Medulla oblongata (tissue), 1 donor: ENCODE data around the gene IFTAP.
"Not testable (repeated sequence)": the region's sequence is repeated elsewhere in the genome, so short reads cannot be mapped to it uniquely, and the experiment has no call there.

Source experiments
- DNase-seq: peaks from one replicate; pipeline ENCODE4 v3.0.0-alpha.2; 2015; ENCODE audit errors: extremely low spot score

IFTAP gene

DNA sequence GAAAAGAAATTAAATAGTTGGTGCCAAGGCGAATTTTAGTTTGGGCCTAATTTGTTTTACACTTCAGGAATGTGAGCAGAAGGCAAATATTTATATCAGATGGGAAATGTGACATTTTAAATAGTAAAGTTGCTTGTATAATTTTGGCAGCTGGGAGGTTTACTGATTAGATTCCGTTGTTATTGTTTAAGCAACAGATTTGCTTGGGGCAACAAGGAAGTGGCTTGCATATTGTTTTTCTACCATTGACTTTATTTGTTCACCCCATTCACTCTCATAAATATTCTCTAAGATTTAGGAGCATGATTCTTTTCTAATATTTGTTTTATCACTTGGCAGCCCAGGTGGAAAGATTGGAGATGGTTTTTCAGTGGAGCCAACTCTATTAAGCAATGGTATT lies 44.3 kb downstream of the IFTAP start:
- DNase-seq: no peak

DNA sequence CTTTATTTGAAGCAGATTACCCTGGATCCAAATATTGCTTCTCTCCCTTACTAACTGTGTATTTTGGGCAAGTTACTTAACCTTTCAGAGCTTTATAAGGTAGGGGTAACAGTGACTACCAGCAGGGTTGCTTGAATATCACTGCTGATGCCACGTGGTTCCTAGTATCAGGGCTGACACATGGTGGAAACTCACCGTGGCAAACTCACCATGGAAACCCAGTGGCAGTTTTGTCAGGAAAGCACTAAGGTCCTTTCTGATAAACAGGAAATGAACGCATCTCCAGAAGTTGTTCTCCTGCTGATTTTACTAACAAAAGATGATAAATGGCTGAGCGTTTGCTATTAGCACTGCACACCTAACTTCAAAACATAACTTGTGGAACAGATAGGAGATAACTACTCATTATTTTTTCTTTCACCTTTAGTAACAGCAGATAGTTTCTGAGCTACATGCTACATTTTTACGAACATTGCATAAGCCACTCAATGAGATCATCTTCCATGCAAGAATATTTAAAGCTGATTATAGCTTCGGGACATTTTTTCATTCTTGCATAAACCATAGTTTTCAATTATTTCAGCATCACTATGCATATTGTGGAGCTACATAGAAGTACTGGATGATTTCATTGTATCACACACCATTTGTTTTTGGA lies 63.4 kb downstream of the IFTAP start:
- no peak for DNase-seq

DNA sequence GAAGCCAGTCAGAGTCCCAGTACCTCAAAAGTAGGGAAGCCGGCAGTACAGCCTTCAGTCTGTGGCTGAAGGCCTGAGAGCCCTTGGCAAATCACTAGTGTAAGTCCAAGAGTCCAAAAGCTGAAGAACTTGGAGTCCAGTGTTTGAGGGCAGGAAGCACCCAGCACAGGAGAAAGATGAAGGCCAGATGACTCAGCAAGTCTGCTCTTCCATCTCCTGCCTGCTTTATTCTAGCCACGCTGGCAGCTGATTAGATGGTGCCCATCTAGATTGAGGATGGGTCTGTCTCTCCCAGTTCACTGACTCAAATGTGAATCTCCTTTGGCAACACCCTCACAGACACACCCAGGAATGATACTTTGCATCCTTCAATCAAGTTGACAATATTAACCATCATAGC lies 67.1 kb downstream of the IFTAP start:
- not testable (repeated sequence) for DNase-seq

DNA sequence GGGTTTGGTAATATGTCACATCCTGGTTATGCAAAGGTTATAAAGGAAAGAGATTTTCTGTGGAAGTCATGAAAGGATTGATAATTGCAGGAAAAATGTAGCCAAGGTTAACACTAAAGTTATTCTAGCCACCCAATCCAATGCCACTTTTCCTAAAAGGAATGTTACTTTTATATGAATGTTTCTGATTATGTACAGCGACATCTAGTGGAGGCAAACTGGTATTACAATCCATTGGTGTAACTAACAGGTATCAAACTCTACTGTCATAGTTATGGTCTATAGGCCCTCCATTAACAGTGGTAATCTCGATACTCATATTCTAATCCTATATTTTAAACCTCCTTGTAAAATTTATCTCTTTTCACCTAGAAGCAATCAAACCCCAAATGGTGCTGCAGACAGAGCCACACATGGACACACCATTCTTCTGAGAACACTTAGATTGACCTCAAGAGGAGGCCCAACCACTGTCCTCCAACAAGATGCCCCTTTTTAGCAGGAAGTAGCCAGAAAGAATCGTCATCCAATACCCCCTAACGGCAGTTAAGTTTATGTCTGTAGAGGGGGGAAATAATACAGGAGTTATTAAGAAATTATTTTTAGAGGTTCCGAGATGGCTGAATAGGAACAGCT lies 78.6 kb downstream of the IFTAP start:
- DNase-seq: peak; percentile 65

DNA sequence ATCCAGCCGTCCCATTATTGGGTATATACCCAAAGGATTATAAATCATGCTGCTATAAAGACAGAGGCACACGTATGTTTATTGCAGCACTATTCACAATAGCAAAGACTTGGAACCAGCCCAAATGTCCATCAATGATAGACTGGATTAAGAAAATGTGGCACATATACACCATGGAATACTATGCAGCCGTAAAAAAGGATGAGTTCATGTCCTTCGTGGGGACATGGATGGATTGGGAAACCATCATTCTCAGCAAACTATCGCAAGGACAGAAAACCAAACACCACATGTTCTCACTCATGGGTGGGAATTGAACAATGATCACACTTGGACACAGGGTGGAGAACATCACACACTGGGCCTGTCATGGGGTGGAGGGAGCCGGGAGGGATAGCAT lies 85.2 kb downstream of the IFTAP start:
- DNase-seq: not testable (repeated sequence)

DNA sequence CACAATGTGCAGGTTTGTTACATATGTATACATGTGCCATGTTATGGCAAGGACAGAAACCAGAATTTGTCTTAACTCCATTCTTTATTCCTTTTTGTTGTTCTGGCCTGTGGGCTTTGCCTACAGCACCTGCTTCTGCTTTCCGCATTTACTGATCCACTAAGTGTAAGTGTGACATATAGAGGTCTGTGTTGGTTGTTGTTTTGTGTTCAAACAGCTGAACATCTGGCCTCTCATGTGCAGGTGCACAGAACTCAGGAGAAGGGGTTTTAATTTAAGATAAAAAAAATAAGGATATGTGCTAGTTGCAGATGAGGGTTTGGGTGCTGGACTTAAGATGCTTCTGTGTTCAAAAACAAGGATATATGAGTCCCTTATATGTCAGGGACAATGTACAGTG lies 89.5 kb downstream of the IFTAP start:
- no peak for DNase-seq

DNA sequence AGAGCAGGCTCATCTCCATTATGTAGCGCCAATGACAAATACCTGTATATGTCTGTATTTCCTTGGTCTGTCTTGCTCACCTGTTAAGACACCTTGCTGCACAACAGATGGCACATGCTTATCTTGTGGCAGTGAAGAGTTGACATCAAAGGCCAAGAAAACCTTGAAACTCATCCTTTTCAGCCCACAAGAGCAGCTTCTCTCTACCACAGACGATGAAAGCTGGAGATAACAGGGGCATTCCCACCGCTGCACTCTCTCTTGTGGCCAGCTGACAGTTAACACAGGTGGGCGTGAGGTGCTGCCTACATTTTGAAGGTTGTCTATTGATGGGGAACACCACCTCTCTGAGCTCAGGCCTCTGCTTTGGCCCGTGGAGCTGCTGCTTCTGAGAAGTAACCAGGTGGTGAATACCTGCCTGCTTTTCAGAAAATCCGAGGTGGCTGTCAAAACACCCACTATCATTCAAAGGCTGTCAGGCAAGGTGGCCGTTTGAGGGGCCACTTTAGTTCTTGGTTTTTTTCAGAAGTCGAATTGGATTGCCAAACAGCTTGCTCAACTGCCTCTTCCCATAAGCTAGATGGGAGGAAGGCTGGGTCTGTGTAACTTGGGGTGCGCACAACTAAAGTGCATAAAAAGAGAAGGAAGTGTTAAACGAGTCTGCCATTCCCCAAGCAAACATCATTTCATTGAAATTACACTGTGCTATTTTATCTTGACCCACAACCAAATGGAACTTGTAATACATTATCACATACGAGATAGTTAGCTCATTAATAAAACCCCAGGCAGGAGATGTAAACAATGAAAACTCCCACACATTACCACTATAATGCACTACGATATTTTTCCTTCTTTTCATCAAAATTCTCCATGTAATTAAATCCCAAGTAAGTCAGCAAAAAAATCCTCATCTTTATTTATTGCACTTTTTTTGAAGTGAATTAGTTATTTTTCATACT lies 90.8 kb downstream of the IFTAP start:
- DNase-seq: no peak

DNA sequence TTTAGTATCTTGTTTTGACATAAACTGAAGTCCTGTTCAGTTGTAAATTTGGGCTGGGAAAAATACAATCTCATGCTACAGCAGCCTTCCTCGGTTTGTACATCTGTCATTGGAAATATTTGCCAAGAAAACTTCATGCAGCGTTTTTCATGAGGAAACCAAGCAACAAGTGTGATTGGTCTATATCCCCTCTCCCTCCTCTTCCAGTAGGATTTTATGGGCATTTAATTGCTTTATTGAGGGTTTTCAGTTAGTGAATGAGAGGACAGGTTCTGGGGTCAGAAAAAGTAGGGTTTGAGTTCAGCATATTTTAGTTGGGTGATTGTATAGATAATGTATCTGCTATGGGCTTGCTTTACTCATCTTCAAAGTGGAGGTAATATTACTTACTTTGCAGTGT lies 93.8 kb downstream of the IFTAP start:
- DNase-seq: no peak

DNA sequence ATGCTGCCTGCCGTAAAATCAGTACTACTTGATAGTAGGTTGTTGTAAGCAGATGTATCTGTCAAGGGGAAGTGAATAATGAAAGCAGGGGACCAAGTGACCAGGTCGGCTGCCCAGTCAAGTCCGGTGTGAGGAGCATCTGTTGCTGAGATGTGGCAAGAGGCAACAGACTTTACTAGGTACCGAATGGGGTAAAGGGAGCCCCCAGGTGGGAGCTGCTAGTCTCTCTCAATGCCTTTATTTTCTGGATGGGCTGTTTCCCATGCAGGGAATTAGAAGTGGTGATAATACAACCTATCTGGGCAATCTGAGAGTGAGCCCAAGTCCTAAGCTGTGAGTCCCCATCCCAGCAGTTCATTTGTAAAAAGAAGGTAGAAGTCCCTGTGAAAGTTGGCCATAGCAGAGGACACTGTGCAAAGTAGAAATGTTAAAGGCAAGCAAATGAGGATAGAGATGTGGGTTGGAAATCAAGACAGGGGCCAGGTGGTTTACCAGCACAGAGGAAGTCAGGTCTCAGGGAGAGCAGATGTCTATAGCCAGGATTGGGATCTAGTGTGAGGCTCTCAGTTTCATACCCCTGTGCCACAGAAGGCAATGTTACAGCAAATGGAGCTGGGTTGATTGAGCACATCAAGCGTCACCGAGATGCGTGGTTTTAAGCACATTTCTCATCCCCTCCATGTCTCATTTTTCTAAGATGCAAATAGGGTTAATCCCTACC lies 94.4 kb downstream of the IFTAP start:
- DNase-seq: no peak

DNA sequence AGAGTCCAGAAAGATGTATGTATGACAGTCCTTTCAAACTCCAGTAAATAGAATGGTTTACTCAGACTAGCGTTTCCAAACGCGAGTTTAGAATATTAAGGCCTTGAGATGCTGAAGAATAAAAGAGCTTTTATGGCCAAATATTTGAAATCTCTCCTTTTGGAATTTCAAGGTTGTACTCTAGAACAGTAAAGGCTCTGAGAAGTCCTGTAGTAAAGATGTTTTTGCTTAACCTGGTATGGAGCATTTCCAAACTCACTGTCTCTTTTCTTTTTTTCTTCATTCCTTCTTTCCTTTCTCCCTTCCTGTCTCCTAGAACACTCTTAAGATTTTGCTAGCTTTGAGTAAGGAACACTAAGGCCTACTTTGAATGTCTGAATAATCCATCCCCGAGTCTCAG lies 95.1 kb downstream of the IFTAP start:
- no peak for DNase-seq

DNA sequence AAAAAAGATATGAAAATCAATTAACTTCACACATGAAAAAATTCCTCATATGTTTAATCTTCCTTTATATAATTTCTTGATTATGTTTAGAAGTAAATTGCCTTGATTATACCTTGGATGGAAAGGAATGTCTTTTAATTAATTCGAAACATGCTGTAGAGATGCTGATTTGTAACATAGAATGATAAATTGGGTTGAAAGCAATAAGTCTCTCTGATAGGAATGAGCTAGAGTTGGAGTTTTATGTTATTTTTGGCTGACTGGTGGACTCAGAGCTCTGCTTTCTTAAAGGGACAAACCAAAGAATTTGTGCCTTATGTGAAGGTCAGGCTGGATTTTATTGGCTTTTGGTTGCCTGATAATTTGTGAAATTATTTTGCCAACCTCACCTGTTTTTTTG lies 98.4 kb downstream of the IFTAP start:
- no peak for DNase-seq

DNA sequence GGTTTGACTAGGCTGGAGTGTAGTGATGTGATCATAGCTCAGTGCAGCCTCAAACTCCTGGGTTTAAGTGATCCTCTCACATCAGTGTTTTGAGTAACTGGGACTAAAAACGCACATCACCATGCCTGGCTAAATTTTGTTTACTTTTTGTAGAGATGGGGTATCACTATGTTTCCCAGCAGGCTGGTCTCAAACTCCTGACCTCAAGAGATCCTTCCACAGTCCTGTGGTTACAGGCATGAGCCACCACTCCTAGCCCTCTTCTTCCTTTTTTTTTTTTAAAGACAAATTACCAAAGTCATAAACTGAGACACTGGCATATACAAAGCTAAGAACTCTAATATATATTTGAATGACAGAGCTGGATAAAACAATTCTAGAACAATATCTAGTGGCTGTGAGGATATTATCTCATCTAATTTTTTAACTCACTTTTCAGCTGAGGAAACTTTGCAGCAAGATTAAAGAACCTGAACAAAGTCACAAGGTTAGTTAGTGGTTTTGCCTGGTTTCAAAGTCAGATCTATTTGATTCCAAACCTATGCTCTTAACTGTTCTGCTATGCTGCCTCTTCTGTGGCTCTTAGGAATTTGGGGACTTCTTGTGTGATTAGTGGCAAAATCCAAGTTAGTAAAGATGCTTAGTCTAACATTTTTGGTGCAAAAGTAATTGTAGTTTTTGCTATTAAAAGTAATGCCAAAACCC lies 99.0 kb downstream of the IFTAP start:
- no peak for DNase-seq

DNA sequence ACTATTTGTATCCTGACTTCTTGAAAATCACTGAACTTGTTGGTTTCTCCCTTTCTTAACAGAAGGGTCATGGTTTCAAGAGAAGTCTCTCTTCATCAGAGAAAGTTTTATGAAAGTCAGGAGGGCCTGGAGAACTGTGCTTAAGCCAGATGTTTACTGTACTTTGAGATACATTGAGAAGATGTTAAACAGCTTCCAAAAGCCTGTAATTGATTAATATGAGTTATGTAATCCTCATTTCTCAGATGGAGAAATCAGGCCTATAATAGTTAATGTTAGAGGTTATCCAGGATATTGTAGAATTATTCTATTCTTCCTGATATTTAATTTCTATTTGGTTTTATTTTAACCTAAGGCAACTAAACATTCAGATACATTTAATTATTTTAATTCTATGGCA lies 100.8 kb downstream of the IFTAP start:
- no peak for DNase-seq

DNA sequence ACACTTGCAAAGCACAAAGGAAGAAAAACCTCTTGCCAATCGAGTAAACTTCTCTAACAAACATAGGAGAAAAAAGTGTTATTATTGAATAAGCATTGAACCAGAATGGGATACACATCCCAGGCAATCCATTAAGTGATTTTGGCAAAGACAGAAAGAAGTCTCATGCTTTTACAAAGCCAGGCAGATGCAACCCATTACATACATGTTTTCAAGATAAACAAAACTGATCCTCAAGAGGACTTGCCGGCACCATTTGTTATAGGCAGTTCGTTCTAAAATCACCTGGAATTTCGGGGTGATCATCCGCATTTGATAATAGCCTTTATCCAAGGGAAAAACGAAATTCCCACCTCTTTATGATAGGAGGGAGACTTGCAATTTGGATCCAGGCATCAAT lies 101.3 kb downstream of the IFTAP start:
- DNase-seq: no peak

DNA sequence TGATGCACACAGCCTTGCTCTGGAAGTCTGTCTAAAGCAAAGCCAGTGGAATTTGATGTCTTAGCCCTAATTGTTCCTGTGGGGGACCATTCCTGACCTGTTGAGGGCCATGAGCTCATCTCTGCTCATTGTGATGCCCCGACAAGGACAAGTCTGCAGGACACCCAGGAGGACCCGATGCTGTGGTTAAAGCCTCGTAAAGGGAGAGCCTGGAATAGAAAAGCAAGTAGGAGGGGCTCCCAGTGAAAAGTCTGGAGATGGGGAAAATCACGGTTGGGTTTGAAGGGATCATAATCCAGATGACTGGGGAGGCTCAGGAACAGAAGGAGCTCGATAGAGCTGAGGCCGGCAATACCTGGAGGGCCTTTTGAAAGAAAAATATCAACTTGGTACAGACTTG lies 102.2 kb downstream of the IFTAP start:
- DNase-seq: no peak

DNA sequence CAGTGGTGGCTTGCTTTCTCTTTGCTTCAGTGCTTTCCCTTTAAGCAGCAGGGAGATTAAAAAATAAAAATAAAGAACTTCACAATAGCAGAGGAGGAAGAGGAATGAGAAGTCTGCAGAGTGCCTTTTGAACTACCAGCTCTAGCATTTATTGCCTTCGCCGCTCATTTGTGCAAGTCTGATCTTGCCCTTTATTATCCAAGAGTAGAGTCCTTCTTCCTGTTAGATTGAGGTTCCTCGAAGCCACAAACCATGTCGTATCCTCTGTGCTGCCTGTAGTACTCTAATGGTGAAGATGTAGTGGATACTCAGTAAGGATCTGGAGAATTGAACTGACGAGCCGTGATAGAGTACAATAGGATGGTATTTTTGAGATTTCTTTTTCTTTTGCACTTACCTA lies 105.0 kb downstream of the IFTAP start:
- DNase-seq: no peak

DNA sequence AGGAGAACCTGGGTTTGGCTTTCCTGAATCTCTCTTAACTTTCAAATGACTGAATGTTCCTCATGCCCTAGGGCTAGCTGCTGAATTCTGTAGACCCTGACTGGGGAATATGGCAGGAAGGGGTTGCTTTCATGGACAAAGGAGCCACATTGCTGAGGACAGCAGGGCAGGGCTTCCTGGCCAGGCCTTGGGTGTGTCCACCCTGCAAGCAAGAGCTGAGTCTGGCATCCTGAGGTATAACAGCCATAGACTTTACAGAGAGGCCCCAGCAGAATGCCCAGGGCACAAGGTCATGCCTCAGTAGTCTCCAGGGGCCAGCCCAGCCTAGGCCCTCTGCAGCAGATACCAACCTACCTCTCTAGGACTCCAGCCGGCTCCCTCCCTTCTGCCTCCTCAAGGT lies 105.9 kb downstream of the IFTAP start:
- DNase-seq: no peak

DNA sequence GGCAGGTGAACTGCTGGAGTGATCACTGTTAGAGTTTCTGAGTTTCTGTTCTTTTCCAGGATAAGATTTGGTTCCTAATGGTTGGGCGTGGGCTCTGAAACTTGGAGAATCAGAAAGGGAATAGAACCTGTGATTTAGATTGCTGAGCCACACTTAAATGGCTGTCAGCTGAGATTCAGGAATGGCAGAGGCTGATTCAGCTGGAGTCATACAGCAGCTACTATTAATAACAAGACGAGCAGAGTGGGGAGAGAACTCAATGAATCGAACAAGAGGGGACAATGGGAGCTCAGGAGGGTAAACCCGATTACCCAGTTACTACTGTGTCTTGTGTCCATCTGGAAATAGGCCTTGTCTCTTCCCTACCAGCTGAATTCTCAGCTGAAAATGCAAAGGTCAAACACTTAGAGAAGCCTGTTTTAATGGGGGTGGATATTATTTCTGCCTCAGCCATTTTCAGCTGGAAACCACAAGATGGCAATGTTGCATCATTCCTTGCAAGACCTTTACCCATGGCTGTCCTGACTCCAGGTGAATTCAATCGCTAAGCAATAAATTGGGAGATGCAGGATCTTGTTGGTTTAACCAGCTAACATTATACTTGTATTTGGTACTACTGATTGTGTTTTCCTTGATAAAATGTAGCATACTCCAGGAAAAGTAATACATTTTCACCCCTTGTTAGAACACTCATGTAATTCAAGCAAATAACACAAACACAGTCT lies 108.2 kb downstream of the IFTAP start:
- peak; percentile 87 for DNase-seq

DNA sequence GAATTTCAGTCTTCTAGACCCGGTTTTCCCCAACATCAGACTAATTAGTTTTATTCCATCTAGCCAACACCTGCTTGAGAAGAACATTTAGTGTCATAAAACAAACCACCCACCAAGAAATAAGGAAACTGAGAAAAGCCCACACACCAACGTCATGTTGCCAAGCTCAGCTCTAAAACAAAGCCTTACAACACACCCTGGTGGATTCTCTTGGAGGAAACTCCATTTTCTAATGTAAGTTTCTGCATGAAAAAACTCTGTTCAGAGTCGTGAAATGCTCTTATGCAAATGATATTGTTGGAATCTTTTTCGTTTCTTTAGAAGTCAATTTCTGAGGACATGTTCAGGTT lies 108.7 kb downstream of the IFTAP start:
- no peak for DNase-seq
